Calu3 (cell line): ENCODE measurements around the gene GLIS1. TPM values are rescaled to one million over a fixed set of nuclear protein-coding genes. Genes with fewer than 3 reads are reported as not detected.

Experiments used
- BruUV-seq: library from RNA; stranded (reverse); fragments of 400-500 nt; replicated peaks from 2 replicates; lab custom pipeline; 2021; lab: Mats Ljungman, UMichigan
- CTCF ChIA-PET: fragments of 300-600 bp; sonication (Branson Sonifier 250); formaldehyde crosslinking; loops from one replicate; lab custom pipeline; 2022; ENCODE audit warnings: antibody characterized with exemption; lab: Charles Lee
- DNase-seq: peaks from one replicate; pipeline ENCODE4 v3.0.0; 2022
- H3K27ac Mint-ChIP-seq: one replicate; pipeline ENCODE4 v1.8.0; 2022; ENCODE audit warnings: mixed read lengths; ENCODE audit not compliant: unreplicated experiment
- H3K27me3 Mint-ChIP-seq: one replicate; pipeline ENCODE4 v1.8.0; 2022; ENCODE audit warnings: mixed read lengths; ENCODE audit not compliant: unreplicated experiment
- H3K36me3 Mint-ChIP-seq: one replicate; pipeline ENCODE4 v1.8.0; 2022; ENCODE audit warnings: mild to moderate bottlenecking, moderate library complexity, mixed read lengths; ENCODE audit not compliant: insufficient read depth, unreplicated experiment
- H3K4me1 Mint-ChIP-seq: one replicate; pipeline ENCODE4 v1.8.0; 2022; ENCODE audit warnings: mild to moderate bottlenecking, low read depth, mixed read lengths; ENCODE audit not compliant: unreplicated experiment
- H3K4me3 Mint-ChIP-seq: one replicate; pipeline ENCODE4 v1.8.0; 2022; ENCODE audit warnings: mild to moderate bottlenecking, low read depth, moderate library complexity, mixed read lengths; ENCODE audit not compliant: unreplicated experiment
- H3K9me3 Mint-ChIP-seq: one replicate; pipeline ENCODE4 v1.8.0; 2022; ENCODE audit warnings: low read depth, mixed read lengths; ENCODE audit not compliant: unreplicated experiment
- intact Hi-C: fragments of 100-400 bp; cut with micrococcal nuclease; formaldehyde crosslinking; loops from one replicate; pipeline ENCODE4 v1.10.0; 2022; ENCODE audit not compliant: unreplicated experiment
- total RNA-seq: library from RNA; stranded (reverse); gene quantifications from 2 replicates; pipeline ENCODE4 v1.2.3, GENCODE V29; 2022
- TF ChIP-seq, protein P1 (sequence below): fragments of 200-600 bp; IDR thresholded peaks from one replicate; pipeline ENCODE4 v1.8.0; 2022; ENCODE audit warnings: antibody characterized with exemption; ENCODE audit not compliant: unreplicated experiment

Gene GLIS1
- total RNA-seq, 1 experiment from 2014 or later: not detected

DNA sequence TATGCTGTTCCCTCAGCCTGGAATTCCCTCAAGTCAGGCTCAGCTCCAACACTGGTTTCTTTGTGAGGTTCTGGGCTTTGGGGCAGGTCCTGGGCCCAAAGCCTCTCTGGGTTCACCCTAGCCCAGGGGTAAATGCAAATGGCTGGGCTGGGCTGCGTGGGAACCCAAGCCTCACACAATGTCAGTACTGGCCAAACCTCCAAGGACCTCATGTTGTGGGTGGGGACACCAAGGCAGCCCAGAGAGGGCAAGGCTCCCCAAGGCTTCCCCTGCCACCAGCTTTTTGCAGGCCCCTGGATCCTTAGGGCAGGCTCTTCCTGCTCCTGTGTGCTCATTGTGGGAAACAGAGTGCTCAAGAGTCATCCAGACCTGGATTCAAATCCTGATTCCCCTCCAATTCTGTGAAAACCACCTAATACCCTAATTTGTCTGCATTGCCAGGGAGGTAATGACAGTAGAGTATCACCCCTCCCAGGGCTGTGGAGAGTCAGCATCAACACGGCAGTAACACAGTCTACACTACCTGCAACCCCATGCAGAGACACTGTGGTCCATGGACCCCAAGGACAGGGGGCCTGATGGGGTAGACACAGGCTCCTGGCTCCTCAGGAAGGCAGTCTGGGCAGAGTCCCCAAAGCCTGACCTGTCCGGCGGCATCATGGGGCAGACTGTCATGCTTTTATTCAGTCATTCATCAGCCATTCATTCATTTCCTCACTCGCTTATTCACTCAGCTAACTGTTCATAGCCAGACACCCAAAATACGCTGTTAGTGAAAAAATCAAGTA, 194.0 kb downstream of the GLIS1 start:
- BruUV-seq: no TSS peak
- no peak overlapping the region for H3K27ac Mint-ChIP-seq
- H3K27me3 Mint-ChIP-seq: peaks cover 97% of the 10 kb centered on the region
- CTCF ChIA-PET: no interaction called here
- intact Hi-C loops: no loop called here
- TF ChIP-seq, protein P1, sequence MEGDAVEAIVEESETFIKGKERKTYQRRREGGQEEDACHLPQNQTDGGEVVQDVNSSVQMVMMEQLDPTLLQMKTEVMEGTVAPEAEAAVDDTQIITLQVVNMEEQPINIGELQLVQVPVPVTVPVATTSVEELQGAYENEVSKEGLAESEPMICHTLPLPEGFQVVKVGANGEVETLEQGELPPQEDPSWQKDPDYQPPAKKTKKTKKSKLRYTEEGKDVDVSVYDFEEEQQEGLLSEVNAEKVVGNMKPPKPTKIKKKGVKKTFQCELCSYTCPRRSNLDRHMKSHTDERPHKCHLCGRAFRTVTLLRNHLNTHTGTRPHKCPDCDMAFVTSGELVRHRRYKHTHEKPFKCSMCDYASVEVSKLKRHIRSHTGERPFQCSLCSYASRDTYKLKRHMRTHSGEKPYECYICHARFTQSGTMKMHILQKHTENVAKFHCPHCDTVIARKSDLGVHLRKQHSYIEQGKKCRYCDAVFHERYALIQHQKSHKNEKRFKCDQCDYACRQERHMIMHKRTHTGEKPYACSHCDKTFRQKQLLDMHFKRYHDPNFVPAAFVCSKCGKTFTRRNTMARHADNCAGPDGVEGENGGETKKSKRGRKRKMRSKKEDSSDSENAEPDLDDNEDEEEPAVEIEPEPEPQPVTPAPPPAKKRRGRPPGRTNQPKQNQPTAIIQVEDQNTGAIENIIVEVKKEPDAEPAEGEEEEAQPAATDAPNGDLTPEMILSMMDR: no peak
- no peaks in the 10 kb centered on the region for H3K9me3 Mint-ChIP-seq
- DNase-seq: no peak
- peaks cover 14% of the 10 kb centered on the region for H3K4me1 Mint-ChIP-seq
- H3K4me3 Mint-ChIP-seq: no peak overlapping the region
- H3K36me3 Mint-ChIP-seq: no peaks in the 10 kb centered on the region

DNA sequence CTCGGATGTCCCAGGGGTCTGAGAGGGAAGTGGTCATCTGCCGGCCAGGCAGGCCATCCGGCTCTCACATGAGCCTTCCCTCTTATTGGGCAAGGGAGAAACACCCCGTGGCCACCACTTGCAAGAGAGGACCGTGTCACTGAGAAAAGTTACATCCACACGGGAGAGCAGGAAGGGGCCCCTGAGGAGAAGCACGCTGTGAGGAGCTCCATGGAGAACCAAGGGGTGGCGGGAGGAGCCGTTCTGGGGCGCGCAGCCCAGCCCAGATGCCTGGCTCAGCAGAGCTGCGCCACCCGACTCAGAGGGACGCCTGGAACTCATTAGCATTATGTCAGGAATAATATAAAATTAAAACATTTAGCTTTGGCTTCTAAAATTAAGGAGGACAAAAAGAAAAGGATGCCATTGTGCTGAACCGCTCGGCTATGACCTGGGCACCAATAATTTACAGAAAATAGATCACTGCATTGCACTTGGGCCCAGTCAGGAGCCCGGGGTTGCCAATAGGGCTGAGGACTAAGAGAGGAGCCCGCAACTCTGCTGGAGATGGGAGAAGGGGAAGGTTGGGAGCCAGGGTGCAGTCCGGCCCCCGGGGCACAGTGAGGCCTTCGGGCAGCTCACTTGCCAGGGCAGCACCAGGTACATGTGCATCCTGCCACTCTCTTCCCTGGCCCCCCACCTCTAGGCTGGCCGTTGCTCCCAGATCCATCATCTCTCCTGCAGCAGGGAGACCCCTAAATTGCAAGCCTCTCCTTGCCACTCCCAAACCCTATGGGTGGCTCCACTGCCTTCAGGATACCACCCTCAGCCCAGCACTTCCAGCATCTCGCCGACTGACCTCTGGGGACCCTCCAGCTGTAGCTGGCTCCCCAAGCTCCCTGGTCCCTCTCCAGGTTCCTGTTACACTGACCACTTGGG, 194.9 kb downstream of the GLIS1 start:
- CTCF ChIA-PET: no interaction called here

DNA sequence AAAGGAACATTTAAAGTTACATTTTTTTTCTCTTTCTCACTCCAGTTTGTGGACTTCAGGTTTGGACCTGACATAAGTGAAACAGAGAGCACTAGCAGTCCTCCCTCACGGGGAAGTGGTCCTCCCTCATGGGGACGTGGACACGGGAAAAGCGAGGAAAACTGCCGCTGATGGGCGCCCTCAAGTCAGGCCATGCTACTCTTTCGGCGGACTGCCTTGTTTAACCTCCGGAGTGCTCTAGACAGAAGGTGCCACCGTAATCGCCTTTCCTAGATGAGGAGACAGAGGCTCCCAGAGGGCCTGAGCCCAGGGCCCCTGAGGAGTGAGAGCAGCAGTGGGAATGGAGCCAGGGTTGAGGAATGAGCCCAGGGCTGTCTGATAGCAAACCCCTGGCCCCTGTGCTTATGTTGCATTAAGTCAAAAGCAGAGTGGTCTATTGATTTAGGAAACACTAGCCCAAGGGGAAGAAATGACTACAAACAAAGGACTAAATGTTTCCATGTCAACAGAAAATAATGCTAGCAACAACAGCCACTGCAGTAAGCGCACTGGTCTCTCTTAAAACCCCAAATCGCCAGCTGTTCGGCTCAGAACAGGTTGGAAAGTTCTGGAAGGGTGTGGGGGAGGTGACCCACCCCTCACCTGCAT, 195.7 kb downstream of the GLIS1 start:
- Mint-ChIP-seq H3K4me3 (no peak overlapping the region), H3K9me3 (no peaks in the 10 kb centered on the region), H3K4me1 (peaks cover 14% of the 10 kb centered on the region), H3K27me3 (peaks cover 97% of the 10 kb centered on the region), H3K36me3 (no peaks in the 10 kb centered on the region), H3K27ac (no peak overlapping the region)
- TF ChIP-seq, protein P1: no peak
- intact Hi-C loops: no loop called here
- CTCF ChIA-PET: no interaction called here
- DNase-seq: no peak
- BruUV-seq: no TSS peak

More for the DNA sequence above, 194.9 kb downstream of the GLIS1 start:
- TF ChIP-seq, protein P1: no peak
- H3K27ac Mint-ChIP-seq: no peak overlapping the region
- H3K9me3 Mint-ChIP-seq: no peaks in the 10 kb centered on the region
- no peak for DNase-seq
- BruUV-seq: no TSS peak
- no peaks in the 10 kb centered on the region for H3K36me3 Mint-ChIP-seq
- intact Hi-C loops: no loop called here
- H3K4me1 Mint-ChIP-seq: peaks cover 14% of the 10 kb centered on the region
- peaks cover 97% of the 10 kb centered on the region for H3K27me3 Mint-ChIP-seq
- no peak overlapping the region for H3K4me3 Mint-ChIP-seq

DNA sequence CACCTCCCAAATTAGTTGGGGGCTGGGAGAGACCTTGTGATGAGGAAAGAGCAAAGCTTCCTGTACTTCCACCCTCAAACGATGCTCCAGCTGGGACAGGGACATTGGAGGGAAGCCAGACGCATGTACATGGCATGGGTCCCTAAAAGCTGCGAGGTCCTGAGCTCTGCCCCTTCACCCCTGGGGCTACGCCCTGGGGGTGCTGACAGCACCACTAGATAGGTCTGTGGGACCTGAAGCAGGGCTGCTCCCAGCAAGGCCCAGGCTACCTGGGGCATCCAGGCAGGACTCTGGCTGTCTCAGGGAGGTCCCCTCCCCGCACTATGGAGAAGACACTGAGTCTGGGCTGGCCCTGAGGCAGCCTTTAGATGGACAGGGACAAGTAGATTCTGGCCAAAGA, 196.4 kb downstream of the GLIS1 start:
- intact Hi-C loops: no loop called here
- Mint-ChIP-seq H3K9me3 (no peaks in the 10 kb centered on the region), H3K27me3 (peaks cover 97% of the 10 kb centered on the region), H3K4me1 (peaks cover 14% of the 10 kb centered on the region), H3K4me3 (no peak overlapping the region), H3K27ac (no peak overlapping the region), H3K36me3 (no peaks in the 10 kb centered on the region)
- DNase-seq: no peak
- TF ChIP-seq, protein P1: no peak
- no TSS peak for BruUV-seq
- CTCF ChIA-PET: no interaction called here
